GM21423 (cell line): Measurements from ENCODE around the gene NFASC.

Experiments used
- ATAC-seq: cut with Tn5 transposase; IDR thresholded peaks from one replicate; pipeline ENCODE4 v1.9.1; 2021; ENCODE audit warnings: mild to moderate bottlenecking, moderate library complexity; ENCODE audit not compliant: unreplicated experiment

NFASC gene

GRCh38 chr1:204950353-204951001 lies 79.8 kb downstream of the NFASC start:
- ATAC-seq = no peak

GRCh38 chr1:204958317-204959307 lies 88.0 kb downstream of the NFASC start:
- no peak for ATAC-seq

- no peak for ATAC-seq
Observed at GRCh38 chr1:204959374-204959773, 88.7 kb downstream of the NFASC start.

DNA sequence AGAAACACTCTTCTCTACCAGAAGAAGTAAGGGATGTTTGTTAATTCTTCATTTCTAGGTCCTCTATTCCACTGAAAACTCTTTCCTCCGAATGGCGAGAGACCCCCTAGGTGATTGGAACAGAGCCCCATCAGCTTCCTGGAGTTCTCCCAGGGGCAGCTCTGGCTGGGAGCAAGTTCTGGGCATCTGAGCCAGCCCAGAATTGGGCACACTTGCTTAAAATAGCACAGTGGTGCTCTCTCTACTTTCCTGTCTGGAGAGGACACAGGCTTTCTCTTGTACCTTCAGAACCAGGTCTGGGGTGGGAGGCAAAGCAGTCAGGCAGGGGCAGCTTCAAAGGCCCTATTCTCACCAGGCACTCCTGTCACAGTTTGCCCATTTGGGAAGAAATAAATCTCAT lies 89.2 kb downstream of the NFASC start:
- ATAC-seq = no peak

- ATAC-seq = no peak
Observed at GRCh38 chr1:204960306-204961125, 89.9 kb downstream of the NFASC start.

- ATAC-seq = no peak
Observed at GRCh38 chr1:204961765-204962419, 91.2 kb downstream of the NFASC start.

- ATAC-seq = no peak
Observed at GRCh38 chr1:204962742-204963632, 92.3 kb downstream of the NFASC start.

DNA sequence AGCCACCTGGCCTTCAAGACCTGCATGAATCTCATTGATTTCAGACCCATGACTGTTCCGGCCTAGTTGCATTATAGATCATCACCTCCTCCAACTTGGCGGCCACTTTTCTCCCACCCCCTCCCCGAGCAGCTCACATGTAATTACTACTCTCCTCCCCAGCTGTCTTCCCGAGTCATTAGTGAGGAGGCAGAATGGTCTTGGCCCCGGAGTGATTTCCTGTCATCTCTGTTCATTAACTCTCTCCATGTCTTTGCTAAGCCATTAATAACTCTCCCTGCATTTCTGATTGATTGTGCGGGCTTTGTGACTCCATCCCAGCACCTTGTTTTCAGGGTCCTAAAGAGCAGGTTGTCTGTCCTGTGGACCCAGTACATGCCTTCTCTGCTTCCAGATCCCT lies 96.8 kb downstream of the NFASC start:
- no peak for ATAC-seq

DNA sequence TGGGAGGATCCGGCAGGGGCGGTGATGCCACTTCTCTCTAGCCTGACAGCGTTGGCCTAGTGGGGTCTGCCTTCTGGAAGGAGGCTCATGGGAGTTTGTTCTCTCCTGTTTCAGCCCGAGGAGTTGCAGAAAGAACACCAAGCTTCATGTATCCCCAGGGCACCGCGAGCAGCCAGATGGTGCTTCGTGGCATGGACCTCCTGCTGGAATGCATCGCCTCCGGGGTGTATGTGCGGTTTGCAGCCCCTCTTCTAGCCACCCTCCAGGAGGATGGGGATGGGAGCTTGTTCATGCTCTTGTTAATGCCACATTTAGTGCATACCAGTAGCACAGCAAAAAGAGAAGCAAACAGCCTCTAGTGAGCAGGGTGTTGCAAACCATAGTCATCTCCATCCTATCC lies 97.5 kb downstream of the NFASC start:
- no peak for ATAC-seq

DNA sequence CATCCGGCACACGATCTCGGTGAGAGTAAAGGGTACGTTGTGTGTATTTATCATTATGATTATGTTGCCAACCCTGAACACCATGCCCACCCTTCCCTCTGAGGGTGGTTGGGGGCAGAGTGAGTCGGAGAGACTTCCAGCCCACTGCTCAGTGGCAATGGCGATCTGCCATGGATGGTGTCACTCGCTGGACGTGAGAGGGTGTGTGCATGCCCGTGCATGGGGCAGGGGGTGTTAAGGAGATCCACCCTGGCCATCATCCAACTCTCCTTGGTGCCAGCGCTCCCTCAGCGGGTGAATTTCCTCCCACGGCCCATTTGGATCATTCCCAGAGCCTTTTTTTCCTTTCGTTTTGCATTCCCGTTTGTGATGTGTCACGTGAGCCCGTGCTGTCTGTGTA lies 98.3 kb downstream of the NFASC start:
- no peak for ATAC-seq

DNA sequence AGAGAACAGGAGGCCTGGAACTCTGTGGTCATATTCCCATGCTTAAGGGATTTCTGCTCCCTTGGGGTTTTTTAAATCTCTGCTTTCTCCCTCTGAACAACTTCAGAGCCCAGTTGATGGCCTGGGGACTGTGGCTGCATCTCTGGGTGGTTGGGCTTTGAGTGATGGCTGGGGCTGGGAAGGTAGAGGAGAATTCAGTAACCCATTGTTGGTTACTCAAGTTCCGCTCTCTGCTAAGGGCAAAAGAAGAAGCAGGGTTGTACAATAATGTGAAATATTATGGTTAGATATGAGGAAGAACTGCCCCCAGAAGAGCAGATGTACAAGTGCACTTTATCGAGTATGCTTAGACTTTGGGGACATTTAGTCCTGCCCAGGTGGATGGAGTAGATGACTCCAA lies 100.3 kb downstream of the NFASC start:
- no peak for ATAC-seq

DNA sequence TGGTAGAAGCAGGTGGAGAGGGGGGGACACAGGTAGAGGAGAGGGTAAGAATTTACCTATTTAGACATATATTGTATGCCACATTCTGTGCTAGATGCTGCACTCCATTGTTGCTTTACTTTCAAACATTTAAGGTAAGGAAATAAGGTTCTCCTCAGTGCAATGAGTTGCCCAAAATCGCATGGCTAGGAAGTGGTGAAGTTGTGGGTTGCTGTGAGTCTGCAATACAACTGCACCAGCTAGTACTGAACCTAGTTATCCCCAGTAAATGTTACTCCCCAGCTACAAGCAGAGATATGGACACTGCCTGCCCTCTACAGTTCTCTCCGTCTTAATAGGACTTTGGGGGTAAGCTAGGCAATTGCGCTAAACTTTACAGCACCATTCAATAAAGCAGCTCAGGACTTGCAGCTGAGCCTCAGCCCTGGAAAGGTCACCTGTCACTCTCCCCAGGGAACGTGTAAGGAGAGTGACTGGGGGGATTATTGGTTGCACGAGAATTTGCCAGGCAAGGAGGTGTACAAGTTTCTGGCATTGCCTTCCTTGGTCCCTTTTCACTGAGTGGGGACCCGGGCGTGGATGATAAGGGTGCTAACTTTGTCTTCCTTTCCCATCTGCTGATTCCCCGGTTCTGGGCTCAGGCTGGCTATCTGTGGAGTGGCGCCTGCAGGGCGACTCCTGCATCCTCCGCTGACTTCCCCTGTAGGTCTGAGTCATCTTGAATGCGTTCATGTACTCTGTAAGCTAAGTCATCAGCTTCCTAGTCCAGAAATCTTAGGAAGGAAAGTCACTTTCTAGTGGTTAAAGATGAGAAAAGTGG lies 101.1 kb downstream of the NFASC start:
- ATAC-seq = no peak

DNA sequence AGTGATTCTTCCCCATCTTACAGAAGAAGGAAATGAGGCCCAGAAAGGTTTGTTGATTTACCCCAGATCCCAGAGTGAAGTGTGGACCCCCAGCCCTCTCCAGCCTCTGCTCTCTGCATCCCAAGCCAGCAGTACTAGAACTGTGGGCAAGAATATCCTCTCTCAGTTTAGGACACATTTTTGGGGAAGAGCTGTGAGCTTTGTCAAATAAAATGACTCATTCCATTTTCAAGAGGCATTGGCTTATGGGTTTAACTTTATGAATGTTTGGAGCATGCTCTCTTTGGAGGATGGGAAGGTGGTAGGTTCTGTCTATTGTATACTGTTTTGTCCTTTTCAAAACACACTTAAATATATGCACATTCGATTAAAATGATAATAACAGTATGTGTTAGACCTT lies 101.8 kb downstream of the NFASC start:
- no peak for ATAC-seq

GRCh38 chr1:204973449-204973848 lies 102.8 kb downstream of the NFASC start:
- ATAC-seq = no peak

- no peak for ATAC-seq
Observed at GRCh38 chr1:204974327-204974726, 103.7 kb downstream of the NFASC start.

- no peak for ATAC-seq
Observed at GRCh38 chr1:204975021-204975420, 104.4 kb downstream of the NFASC start.

DNA sequence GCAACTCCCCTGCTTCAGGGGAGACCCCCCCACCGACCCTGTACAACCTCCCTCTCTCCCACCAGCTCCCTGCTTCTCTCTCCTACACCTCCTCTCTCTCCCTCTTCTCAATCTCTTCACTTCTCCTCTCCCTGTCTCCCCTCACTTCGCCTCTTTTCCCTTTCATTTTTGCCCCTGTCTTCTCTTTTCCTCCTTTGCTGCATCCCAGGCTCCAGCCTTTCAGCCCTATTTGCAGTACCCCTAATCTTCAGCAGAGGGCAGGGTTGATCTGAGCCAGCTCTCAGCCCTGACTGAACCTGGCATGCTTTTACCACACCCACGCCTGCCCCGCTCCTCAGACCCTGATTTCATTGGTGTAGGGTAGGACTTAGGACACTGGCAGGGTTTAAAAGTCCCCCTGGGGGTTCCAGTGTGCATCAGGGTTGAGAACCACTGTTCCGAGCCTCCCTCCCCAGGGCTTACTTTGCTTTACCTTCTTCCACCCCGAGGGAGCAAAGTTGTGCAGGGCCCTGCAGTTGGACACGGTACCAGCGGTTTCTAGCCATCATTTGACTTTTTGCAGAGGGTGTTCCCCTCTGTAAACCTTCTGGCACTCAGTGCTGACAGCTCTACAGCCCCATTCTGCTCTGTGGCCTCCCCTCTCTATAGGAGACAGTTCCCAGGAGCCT lies 105.0 kb downstream of the NFASC start:
- ATAC-seq = no peak

DNA sequence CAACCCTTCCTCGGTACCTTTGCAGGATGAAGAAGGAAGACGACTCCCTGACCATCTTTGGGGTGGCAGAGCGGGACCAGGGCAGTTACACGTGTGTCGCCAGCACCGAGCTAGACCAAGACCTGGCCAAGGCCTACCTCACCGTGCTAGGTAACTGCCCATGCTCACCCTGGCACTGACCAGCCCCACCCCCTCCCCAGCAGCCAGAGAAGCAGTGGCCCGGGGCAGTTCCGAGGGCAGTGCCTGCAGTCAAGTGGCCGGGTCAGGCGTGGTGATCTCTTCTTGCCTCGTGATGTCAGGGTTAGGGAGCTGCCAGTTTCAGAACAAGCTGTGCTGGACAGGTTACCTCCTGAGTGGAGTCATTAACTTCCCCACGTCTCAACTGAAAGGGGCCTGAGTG lies 106.0 kb downstream of the NFASC start:
- ATAC-seq = no peak
